Activated naive CD8-positive, alpha-beta T cell treated with anti-CD3 and anti-CD28 coated beads, Interleukin-2, amount 50 U/mL, for 16 hours (primary cell): ENCODE data around the gene ARL15.
"Not testable (repeated sequence)": the region's sequence is repeated elsewhere in the genome, so short reads cannot be mapped to it uniquely, and the experiment has no call there.

Experiments used
- DNase-seq: peaks from one replicate; pipeline ENCODE4 v3.0.0-alpha.2; 2020; ENCODE audit warnings: low read depth, low spot score

ARL15 gene

DNA sequence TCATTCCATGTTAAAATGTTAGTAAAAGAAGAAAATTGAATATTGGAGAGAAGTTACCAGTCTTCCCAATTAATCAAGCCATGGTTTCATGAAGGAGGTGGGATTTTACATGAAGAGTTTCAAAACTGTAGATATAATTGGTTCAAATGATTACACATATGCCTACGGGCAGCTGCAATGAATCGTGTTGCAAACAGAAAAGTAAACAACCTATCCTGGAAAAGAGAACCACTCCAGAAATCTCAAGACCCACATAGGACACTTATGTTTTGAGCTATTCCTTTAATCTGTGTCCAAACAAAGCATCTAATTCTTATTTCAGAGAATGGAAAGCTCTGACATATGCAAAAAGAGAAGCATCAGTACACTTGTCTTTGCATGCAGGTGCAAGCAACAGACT lies 409.7 kb downstream of the ARL15 start:
- no peak for DNase-seq

GRCh38 chr5:53895091-53895683 lies 415.2 kb downstream of the ARL15 start:
- no peak for DNase-seq

DNA sequence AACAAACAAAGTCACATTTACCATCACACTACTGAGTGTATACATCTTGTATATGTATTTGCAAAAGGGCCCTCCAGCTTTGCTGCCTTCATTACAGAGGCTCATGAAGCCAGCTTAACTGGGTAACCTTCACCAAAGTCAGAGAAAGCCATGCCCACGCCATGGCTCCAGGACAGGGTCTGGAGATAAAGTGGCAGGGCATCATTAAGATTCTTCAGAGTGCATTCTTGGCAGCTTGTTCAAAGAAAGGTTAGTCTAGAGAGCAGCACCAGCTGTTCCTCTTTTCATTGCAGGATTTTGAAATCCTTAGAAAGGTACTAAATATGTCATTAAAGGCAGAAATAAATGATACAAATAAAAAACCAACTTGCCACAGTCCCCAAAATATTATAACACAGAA lies 416.7 kb downstream of the ARL15 start:
- DNase-seq: no peak

- DNase-seq: no peak
Observed at GRCh38 chr5:53892224-53892623, 418.1 kb downstream of the ARL15 start.

DNA sequence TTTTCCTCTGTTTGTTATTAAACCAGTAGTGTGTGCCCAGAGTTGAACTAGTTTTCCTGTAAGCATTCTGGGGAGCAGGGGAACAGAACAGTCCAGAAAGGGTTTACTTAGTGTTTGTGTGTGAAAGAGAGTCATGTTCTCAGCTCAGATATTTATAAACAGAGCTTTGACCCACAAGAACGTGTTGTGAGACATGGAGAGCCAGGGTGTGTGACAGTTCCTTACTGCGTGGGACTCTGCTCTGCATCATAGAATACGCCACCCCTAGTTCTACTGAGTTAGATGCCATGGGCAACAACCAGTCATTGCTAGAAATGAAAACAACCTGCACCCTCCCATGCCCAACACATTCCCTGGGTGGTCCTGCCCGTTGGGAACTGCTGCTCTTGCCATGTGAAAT lies 419.2 kb downstream of the ARL15 start:
- no peak for DNase-seq

- no peak for DNase-seq
Observed at GRCh38 chr5:53890490-53890889, 419.9 kb downstream of the ARL15 start.

GRCh38 chr5:53884844-53885243 lies 425.5 kb downstream of the ARL15 start:
- DNase-seq: no peak

DNA sequence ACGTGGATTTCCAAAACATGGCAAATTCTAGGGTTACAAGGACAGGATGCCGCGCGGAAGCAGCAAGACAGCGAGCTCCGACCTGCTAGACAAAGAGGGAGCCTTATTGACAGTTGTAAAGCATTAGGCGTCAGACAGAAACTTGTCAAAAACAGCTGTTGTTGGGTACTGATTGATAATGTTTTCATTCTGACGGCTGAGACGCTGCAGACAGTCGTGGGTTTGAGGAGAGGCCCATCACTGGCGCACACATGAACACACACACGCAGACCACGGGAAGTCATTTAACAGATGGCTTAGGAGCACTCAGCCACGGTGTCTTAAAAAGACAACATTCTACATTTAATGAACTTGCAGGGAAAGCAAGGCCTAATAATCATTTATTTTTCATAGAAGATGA lies 426.0 kb downstream of the ARL15 start:
- DNase-seq: no peak

GRCh38 chr5:53882676-53883031 lies 427.7 kb downstream of the ARL15 start:
- no peak for DNase-seq

DNA sequence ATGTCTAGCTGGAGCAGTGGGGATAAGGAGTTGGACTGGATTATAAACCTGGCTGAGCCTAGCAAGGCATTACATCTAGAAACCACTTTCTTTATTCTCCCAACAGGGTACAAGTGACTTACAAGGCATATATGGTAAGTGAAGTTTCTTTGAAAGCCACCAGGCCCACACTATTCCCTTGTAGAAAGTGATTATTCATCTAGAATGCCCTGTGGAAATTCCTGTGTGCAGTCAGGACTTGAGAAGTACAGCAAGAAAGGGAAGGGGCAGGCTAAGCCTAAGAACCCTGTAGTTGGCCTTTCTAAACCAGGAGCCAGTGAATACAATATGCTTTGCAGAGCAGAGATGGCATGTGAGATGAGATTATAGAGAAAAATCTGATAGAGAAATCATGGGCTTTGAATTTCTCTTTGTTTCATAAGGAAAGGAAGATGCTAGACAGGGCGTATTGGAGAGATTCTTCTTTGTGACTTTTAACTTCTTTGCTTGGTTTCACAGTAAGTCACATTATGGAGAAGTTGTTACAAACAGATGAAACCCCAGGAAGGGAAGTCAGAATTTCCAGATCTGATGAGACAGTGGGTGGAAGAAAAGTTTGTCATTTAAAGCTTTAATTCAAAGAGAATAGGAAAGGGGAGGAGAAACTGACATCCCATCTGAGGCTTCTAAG lies 428.2 kb downstream of the ARL15 start:
- DNase-seq: no peak

DNA sequence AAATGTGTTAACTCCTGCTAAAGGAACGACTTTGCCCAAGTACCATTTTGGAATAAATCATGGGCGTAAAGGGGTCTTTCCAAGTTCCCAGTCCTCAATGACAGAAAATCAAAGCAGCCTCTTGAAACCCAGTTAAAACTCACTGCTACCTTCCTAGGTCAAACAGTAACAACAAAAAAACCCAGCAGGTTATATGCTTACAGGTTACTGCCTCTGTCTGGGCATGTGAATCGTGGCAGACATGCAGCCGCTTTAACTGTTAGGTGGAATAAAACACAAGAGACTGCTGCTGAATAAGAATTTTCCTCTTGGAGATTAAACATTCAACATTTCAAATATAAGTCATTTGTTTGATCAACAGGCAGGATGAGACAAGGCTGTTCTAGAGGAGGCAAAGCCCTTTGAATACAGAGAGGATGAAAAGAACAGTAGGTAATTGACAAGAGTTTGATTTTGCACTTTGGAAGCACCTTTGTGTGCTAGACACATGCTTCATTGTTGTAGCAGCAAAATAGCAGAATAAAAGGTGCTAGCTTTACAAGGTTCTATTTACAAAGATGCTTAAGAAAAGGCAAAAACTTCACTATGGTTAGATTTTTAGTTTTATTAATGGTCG lies 430.6 kb downstream of the ARL15 start:
- no peak for DNase-seq

DNA sequence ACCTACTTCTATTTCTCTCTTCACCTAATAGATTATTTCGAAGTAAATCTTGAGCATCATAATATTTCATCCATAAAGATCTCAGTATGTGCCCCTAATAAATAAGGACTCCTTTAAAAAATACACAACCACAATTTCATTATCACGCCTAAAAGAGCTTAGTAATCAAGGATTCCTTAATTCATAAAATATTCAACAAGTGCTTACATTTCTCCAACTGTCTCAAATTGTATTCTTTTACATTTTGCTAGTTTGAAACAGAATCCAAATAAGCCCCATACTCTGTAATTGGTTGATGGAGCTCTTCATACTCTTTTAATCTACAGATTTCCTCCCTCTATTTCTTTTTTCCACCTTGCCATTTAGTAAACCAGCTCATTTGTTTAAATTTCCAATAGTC lies 432.4 kb downstream of the ARL15 start:
- no peak for DNase-seq

DNA sequence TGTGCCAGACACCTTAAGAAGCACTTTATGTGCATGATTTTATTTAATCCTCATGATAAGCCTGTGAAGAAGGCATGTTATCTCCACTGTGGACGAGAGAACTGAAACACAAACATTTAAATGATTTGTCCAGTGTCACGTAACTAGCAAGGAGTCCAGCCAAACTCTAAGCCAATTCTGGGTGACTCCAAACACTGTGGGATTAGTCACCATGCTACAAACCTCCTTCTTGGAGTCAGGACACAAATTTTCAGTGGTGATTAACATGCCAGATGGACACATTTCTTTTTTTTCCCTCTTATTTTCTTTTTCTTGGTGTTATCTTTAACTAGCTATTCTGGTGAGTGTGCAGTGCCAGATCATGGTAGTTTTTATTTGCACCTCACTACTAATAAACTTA lies 433.1 kb downstream of the ARL15 start:
- DNase-seq: no peak

DNA sequence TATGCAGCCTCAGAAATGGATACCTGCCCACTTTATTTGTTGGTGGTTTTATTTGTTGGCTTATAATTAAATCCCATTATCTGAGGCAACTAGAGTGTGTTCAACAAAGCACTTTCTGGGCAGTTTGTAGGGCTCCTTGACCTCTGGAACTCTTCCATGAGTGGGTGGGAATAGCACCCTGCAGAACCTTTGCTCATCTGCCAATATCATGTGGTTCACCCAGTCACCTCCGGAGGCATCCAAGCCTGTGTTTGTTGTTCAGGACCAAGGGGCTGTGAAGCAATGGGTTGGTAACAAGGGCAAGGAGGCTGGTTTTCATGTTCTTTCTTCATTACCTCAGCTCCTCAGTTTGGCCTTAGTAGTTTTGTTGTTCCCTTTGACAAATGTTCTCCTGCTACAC lies 436.0 kb downstream of the ARL15 start:
- no peak for DNase-seq

- no peak for DNase-seq
Observed at GRCh38 chr5:53873235-53873634, 437.1 kb downstream of the ARL15 start.

DNA sequence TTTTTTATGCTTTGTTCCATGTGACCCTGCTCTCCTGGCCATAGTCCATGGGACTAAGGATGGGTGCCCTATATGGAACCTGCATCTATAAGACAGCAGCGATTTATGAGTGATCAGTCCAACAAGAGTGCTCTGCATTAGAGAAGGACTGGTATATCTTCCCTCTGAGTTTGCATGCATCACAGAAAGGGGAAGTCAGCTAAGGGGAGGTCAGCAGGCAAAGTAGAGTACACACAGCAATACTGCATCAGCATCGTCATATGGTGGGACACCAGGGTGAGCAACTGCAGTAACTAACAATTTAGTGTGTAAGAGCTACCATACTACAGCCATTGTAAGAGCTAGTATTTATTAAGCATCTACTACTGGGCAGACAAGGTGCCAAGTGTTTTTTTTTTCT lies 438.6 kb downstream of the ARL15 start:
- no peak for DNase-seq

- no peak for DNase-seq
Observed at GRCh38 chr5:53871050-53871449, 439.3 kb downstream of the ARL15 start.

GRCh38 chr5:53858700-53859456 lies 451.5 kb downstream of the ARL15 start:
- no peak for DNase-seq

DNA sequence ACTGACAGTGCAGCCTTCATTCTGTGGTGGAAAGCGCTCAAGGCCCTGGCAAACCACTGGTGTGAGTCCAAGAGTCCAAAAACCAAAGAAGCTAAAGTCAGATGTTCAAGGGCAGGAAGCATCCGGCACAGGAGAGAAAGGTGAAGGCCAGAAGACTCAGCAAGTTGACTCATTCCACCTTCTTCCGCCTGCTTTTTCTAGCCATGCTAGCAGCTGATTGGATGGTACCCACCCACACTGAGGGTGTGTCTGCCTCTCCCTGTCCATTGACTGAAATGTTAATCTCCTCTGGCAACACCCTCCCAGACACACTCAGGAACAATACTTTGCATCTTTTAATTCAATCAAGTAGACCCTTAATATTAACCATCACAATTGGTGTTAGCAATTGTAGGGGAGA lies 453.9 kb downstream of the ARL15 start:
- no peak for DNase-seq

- not testable (repeated sequence) for DNase-seq
Observed at GRCh38 chr5:53836851-53837430, 473.4 kb downstream of the ARL15 start.

DNA sequence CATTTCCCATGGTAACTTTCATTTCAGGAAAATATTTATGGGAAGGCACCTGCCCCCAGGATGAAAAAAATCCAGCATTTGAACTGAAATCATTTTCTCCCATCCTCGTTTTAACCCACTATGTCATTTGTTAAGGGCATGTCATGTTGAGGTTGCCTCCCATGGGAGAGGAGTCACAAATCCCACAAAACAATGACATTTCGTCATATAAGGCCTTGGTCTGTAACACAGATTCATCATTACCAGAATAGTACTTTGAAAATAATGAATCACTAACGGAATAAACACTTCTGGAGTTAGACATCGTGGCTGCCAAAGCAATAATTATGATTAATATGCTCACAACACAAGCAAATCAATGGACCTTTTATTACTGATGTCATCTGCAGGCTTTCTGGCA lies 475.9 kb downstream of the ARL15 start:
- DNase-seq: no peak
